Esophagus squamous epithelium (tissue), 4 donors: Measurements from ENCODE around the gene TCEA2.

Experiments
- CTCF ChIP-seq, 6 experiments: fragments of 450-650 bp in 4 of 6; fragments of 200-600 bp in 2 of 6; sonication (generic) in 2 of 6; IDR thresholded peaks; one replicate each; pipeline ENCODE4 v1.5.1; 2016 to 2019; ENCODE audit warnings: antibody characterized with exemption in 6 of 6, mild to moderate bottlenecking in 4 of 6, moderate library complexity in 4 of 6
- POLR2A ChIP-seq, 4 donors: fragments of 450-650 bp; IDR thresholded peaks; one replicate each; pipeline ENCODE4 v1.6.1; 2017; ENCODE audit warnings: antibody characterized with exemption in 4 of 4, mild to moderate bottlenecking in 4 of 4, moderate library complexity in 3 of 4

- TF ChIP-seq CTCF (IDR thresholded peaks at IDR 0.05) (no peak), POLR2A (IDR thresholded peaks at IDR 0.05) (no peak)
These were observed 27.7 kb upstream of the TCEA2 start for GRCh38 chr20:64035066-64035932.
